NCI-H1694 (cell line): ENCODE data around the gene MXRA8.

Experiments used
- DNase-seq: peaks from one replicate; lab custom pipeline; 2025; lab: John Stamatoyannopoulos, UW

Gene MXRA8

GRCh38 chr1:1307261-1307922 is 51.0 kb downstream of the MXRA8 start:
- DNase-seq, result no peak

DNA sequence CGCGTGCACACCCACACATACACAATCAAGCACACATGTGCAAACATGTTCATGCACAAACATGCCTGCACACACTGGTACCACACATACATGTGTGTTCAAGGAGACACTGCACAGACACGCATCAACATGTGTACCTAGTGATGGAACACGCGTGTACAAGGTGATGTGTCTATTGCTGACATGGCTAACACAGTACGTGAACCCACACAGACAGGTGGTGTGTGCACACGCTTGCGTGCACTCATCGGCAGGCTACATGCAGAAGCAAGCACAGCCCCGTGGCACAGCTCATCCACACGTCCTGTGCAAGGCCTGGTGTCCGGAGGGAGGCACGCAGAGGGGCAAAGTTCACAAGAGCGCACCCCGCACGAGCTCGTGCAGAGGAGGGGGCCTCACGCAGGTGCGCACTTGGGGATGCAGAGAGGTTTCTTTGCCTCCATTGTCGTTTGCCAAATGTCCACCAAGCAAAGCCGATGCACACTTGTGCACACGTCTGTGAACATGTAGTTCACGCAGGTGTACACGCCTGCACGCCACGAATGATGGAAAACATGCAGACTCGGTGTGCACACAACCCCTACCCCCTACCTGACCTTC is 51.6 kb downstream of the MXRA8 start:
- no peak for DNase-seq

GRCh38 chr1:1306070-1306660 is 52.2 kb downstream of the MXRA8 start:
- peak; percentile 29 for DNase-seq

GRCh38 chr1:1305300-1306069 is 52.9 kb downstream of the MXRA8 start:
- peak; percentile 67 for DNase-seq

DNA sequence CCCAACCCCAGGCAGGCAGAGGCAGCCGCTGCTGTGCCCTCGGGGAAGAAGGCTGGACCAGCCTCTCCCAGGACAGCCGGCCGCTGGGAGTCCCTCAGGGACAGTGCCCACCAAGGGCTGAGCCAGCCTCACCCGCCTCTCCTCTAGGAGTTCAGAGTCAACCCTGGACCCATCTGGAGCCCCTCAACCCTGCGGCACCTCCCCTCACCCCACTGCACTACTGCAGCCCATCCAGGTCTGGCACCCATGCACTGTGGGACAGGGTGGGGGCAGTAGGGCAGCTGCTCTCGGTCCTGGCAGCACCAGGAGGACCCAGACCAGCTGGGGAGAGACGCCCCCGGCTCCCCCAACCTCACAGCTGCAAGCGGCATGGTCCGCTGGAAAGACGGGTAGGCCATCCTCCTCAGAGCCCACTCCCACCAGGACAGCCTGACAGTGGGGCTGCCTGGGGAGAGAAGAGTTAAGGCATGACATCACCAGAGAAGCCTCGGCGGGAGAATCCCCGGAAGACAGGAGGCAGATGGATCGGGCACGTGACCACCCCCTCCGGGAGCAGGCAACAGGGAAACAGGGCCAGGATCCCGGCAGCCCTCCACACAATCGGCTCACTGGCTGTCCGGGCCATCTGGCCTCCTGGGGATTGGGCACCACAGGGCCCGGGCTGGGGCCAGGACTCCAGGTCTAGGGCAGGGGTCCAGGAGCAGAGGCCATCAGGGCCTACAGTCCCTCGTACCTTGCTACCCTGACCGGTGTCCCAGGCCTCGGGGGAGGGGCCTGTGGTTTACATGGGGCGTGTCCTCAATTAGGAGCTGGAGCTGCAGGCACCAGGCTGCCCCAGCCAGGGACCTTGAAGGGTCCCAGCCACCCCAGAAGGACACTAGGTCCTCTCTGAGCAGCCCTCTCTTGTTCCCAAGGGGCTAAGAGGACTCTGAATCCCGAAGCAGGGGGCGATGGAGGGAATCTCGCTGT is 53.7 kb downstream of the MXRA8 start:
- peak; percentile 90 for DNase-seq

DNA sequence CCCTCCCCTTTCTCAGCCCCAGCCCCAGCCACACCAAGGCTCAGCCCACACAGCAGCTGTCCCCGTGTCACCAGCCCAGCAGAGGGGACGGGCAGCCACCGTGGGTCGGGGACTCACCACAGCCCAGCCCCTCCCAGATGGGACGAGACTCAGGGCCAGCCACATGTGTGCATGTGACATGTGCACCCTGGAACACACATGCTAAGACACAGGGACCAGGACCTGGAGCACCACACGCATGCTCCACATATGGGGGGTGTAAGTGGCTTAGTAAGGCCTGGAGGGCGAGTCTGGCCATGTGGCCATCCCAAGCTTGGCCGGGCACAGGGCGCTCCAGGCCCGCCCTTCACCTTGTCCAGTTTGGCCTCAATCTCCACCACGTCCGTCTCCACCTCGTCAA is 54.6 kb downstream of the MXRA8 start:
- DNase-seq, result no peak

- no peak for DNase-seq
These were observed 55.3 kb downstream of the MXRA8 start for GRCh38 chr1:1302951-1303509.
